Measurements from ENCODE around the gene MRPL57.
"Not testable (repeated sequence)": the region's sequence is repeated elsewhere in the genome, so short reads cannot be mapped to it uniquely, and the experiment has no call there.

Gene MRPL57

DNA sequence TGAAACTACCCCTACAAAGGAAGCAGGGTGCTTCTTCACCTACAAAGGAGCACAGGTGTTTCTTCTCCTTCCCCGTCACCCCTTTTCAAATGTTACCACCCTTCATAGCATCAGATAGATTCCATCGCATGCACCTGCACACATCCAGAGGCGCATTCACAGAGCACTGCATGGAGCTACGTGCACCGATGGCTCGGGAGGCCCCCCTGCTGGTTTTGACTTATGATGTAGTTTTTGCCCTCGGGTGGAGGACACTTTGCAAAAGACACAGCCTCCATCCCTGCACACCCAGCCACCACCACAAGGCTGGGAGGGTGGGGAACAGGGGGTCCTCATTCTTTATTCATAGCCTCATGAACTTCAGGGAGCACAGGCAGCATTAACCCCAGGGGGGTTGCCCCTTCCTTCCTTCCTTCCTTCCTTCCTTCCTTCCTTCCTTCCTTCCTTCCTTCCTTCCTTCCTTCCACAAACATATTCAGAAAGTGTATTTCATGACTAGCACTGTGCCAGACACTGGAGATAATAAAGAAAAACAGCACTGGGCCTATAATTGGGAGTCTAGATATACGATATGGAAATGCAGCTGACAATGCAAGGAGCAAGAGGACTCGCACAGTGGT is 21.3 kb downstream of the MRPL57 start:
- DNase-seq, result not testable (repeated sequence)

- DNase-seq, result peak; percentile 55 to 70
These were observed 21.9 kb downstream of the MRPL57 start for GRCh38 chr13:21198391-21198790.

- DNase-seq, result not testable (repeated sequence)
These were observed 25.2 kb downstream of the MRPL57 start for GRCh38 chr13:21201456-21202190.

DNA sequence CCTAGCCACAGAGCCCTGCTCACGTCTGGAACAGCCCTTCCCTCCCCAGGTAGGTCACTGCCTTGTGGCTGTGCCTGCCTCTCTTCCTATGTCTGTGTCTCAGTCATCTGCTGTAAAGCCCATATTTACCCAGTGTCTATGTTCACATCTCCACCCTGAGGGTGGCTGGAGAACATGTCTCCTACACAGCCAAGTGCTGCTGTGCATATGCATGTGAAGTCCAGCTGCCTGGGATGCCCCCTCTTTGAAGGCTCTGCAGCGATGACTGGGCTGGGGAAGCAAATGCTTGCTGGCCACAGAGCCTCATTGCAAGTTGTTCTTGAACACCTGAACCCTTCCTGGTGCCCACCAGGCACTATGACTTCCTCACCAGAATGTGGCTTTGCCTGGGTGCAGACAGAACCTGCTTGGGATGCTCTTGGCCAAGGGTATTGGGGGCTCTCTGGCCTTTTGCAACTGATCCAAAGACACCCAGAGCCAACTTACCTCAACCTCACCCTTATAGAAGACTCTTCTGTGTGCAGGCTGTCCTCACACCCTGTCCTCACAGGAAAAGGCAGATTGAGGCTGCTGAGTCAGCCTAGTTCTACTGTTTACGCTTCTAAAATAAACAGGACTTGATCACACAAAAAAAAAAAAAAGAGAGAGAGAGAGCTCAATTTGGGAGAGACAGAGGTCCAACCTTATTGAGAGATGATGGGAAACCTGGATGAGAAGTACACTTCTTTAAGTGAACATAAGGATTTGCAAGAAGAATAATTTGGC is 26.5 kb downstream of the MRPL57 start:
- no peak for DNase-seq

DNA sequence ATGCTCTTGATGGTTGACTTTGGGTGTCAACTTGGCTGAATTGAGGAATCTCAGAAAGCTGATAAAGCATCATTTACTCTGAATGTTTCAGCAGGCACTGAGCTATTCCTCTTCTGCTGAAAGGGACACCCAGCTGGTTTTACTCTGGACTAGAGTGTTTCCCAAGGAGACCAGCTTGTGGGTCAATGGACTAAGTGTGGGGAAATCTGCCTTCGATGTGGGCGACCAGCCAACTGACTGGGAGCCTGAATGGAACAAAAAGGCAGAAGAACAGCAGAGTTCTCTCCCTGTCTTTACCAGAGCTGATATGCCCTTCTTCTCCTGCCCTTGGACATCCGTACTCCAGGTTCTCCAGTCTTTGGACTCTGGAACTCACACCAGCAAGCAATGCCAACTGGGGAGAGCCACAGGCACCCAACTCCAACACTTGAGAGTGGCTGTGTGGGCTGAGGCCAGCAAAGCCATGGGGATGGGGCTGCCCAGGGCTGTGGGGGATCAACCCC is 32.2 kb downstream of the MRPL57 start:
- no peak for DNase-seq

- DNase-seq, result no peak
These were observed 35.8 kb downstream of the MRPL57 start for GRCh38 chr13:21212138-21212775.

- not testable (repeated sequence) for DNase-seq
These were observed 39.0 kb downstream of the MRPL57 start for GRCh38 chr13:21215419-21215818.

DNA sequence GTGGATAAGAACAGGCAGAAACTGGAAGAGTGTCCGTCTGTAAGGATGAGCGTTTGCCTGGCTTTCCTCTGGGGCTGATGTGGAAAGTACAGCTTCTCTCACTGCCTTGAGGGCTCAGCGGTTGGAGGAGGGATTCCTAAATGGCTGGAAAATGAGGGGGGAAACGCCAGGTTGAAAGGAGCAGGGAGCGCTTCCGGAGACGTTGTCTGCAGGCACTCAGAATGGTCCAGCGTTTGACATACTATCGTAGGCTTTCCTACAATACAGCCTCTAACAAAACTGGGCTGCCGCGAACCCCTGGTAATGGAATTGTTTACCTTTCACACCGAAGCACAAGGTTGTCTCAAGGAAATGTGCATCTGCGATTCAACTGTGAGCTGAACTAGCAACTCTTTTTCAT is 39.9 kb downstream of the MRPL57 start:
- no peak for DNase-seq

DNA sequence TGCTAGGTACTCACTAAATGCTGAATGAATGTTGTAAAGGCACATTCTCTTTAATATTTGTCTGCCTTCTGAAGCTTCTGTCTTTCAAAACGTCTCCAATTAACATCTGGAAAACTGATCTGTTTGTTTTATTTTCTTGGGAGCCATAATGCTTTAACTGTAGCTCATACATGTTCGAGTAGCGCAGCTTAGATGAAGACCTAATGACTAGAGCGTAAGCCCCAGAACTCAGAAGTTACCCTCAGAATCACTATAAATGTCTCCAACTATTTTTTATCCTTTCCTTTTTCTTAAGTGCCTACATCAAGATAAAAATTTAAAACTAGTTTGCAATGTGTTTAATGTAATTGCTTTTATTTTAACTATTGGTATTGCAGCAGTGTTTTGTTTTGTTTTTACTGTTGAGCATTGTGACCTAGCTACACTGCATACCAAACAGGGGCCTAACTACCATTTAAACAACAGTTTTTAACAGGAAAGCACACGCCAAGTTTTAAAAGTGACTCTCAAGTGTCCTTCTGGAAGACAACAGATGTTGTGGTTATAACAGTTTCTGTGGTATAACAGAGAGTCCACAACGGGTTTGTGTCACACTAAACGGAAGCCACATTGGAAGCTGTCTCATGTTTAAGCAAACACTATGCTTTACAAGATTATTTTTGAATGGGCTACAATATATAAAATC is 42.0 kb downstream of the MRPL57 start:
- no peak for DNase-seq

GRCh38 chr13:21219036-21219381 is 42.6 kb downstream of the MRPL57 start:
- no peak for DNase-seq

- not testable (repeated sequence) for DNase-seq
These were observed 43.3 kb downstream of the MRPL57 start for GRCh38 chr13:21219716-21220115.

GRCh38 chr13:21221268-21221667 is 44.8 kb downstream of the MRPL57 start:
- no peak for DNase-seq

- no peak for DNase-seq
These were observed 48.6 kb downstream of the MRPL57 start for GRCh38 chr13:21225082-21225481.

DNA sequence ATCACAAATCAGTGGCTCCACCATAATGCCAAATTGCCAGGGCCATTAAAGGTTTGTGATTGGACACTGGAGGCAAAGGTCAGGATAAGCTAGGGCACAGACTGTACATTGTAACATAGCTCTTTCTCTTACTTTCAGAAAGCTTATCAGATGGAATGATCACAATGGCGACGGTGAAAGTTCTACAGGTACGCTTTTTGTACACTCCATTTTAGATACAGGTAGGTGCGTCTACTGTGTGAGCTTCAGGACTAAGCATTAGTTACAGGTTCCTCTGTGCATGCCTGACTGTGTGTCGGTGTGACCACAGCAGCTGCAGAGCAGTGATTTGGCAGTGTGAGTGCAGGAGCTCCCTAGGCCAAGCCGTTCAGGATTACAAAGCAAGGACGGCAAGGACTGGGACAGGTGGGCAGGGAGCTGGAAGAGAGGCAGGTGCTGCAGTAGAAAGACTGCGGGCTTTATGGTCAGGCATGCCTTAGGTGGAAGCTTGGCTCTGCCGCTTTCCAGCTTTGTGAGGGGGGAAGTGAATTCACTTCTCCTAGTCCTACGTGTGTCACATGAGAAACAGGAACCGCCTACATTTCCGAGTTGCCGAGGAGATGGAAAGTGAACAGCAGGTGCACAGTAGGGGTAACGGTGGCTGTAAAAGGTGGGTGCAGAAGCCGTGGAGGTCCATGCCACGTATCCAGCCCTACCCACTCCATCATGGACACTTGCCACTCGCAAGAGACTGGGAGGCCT is 49.6 kb downstream of the MRPL57 start:
- no peak for DNase-seq

DNA sequence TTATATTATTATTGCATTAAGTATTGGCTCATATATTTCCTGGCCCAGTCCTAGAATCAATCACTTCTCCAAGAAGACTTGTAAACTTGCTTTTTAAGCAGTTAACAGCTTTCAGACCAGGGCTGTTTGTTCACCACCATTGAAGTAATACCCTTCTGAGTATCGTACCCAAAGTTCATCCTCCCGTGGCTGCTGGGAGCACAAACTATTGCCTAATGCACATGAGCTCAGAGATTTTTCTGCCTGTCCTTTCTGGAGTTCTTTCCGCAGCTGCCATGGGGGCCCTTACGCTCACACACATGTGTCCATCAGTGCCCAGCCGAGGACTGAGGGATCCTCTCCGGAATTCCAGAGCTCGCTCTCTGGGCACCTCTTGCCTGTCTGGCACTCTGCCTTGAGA is 51.5 kb downstream of the MRPL57 start:
- DNase-seq, result no peak

All from NCI-H187 (cell line).